HL-60 (cell line): ENCODE measurements around the gene TMPRSS3.

Experiments used
- DNase-seq, 2 experiments: peaks; one replicate each; pipeline ENCODE4 v3.0.0-alpha.2; 2010 to 2020; ENCODE audit warnings: low read depth in 1 of 2, low spot score in 1 of 2
- H3K27ac ChIP-seq: fragments of 250-450 bp; sonication (Bioruptor Pico); replicated peaks from 2 replicates; pipeline ENCODE4 v1.5.1; 2020; ENCODE audit warnings: mild to moderate bottlenecking, moderate library complexity
- H3K27me3 ChIP-seq: fragments of 250-450 bp; sonication (Bioruptor Pico); 2 replicates; pipeline ENCODE4 v1.5.1; 2021; ENCODE audit warnings: mild to moderate bottlenecking, moderate library complexity; ENCODE audit not compliant: insufficient read depth, poor library complexity, severe bottlenecking
- H3K4me3 ChIP-seq: replicated peaks from 2 replicates; pipeline ENCODE4 v1.5.1; 2011; ENCODE audit warnings: mild to moderate bottlenecking, control low read depth, low read length; ENCODE audit not compliant: insufficient read depth
- CTCF ChIP-seq: IDR thresholded peaks from one replicate; pipeline ENCODE4 v1.5.1; 2011; ENCODE audit warnings: low read length, control low read depth, inconsistent platforms; ENCODE audit not compliant: insufficient read depth
- GABPA ChIP-seq: IDR thresholded peaks from 2 replicates; pipeline ENCODE4 v1.6.1; 2012; ENCODE audit warnings: low read depth
- POLR2AphosphoS5 ChIP-seq: IDR thresholded peaks from 2 replicates; pipeline ENCODE4 v1.6.1; 2012; ENCODE audit warnings: low read depth
- REST ChIP-seq: IDR thresholded peaks from 2 replicates; pipeline ENCODE4 v1.6.1; 2012; ENCODE audit warnings: low read depth; ENCODE audit not compliant: insufficient replicate concordance
- SPI1 ChIP-seq: IDR thresholded peaks from 2 replicates; pipeline ENCODE4 v1.6.1; 2012; ENCODE audit warnings: low read depth, mild to moderate bottlenecking, borderline replicate concordance

Gene TMPRSS3

GRCh38 chr21:42421018-42421793 lies 25.4 kb upstream of the TMPRSS3 start:
- DNase-seq, result no peak
- Histone ChIP-seq H3K27ac (no peak overlapping the region), H3K4me3 (no peak overlapping the region), H3K27me3 (no peaks in the 10 kb centered on the region)
- no peak for TF ChIP-seq REST
- TF ChIP-seq POLR2AphosphoS5, result no peak
- TF ChIP-seq GABPA, result no peak
- TF ChIP-seq CTCF, result no peak
- TF ChIP-seq SPI1, result no peak

GRCh38 chr21:42419845-42420244 lies 24.0 kb upstream of the TMPRSS3 start:
- no peaks in the 10 kb centered on the region for H3K27me3 ChIP-seq
- no peak overlapping the region for H3K27ac ChIP-seq
- no peak overlapping the region for H3K4me3 ChIP-seq
- DNase-seq, result no peak
- TF ChIP-seq CTCF (no peak), REST (no peak), POLR2AphosphoS5 (no peak), GABPA (no peak), SPI1 (no peak)

GRCh38 chr21:42418886-42419285 lies 23.0 kb upstream of the TMPRSS3 start:
- no peak for DNase-seq
- H3K27ac ChIP-seq, result no peak overlapping the region
- H3K27me3 ChIP-seq, result no peaks in the 10 kb centered on the region
- TF ChIP-seq POLR2AphosphoS5 (no peak), SPI1 (no peak), CTCF (no peak), GABPA (no peak)
- H3K4me3 ChIP-seq, result no peak overlapping the region

- H3K27ac ChIP-seq, result no peak overlapping the region
- H3K4me3 ChIP-seq, result no peak overlapping the region
- DNase-seq, result no peak
- no peaks in the 10 kb centered on the region for H3K27me3 ChIP-seq
- TF ChIP-seq SPI1, result no peak
- no peak for TF ChIP-seq GABPA
- no peak for TF ChIP-seq CTCF
- TF ChIP-seq POLR2AphosphoS5, result no peak
Observed at GRCh38 chr21:42417533-42417932, 21.7 kb upstream of the TMPRSS3 start.
